Caco-2 (cell line): ENCODE results near the gene HOXA7. TPM values are rescaled to one million over a fixed set of nuclear protein-coding genes. Genes with fewer than 3 reads are reported as not detected.

Source experiments
- BruUV-seq: library from RNA; stranded (reverse); fragments of 400-500 nt; replicated peaks from 2 replicates; lab custom pipeline; 2021; lab: Mats Ljungman, UMichigan
- CTCF ChIA-PET: fragments of 300-600 bp; sonication (Branson Sonifier 250); formaldehyde crosslinking; loops from one replicate; lab custom pipeline; 2022; ENCODE audit warnings: antibody characterized with exemption; lab: Charles Lee
- POLR2A ChIA-PET: fragments of 300-600 bp; sonication (Branson Sonifier 250); formaldehyde crosslinking; loops from one replicate; lab custom pipeline; 2022; ENCODE audit warnings: antibody characterized with exemption; lab: Charles Lee
- DNase-seq, 2 experiments: peaks; one replicate each; pipeline versions ENCODE4 v3.0.0 to v3.0.0-alpha.2; 2020 to 2022
- H3K27me3 ChIP-seq: replicated peaks from 2 replicates; pipeline ENCODE4 v1.6.0; 2011; ENCODE audit warnings: low read length; ENCODE audit not compliant: control insufficient read depth, insufficient read depth
- H3K36me3 ChIP-seq: 2 replicates; pipeline ENCODE4 v1.5.1; 2011; ENCODE audit warnings: low read length; ENCODE audit not compliant: control insufficient read depth, insufficient read depth
- H3K4me1 ChIP-seq: fragments of 250-450 bp; sonication (Bioruptor Pico); 2 replicates; pipeline ENCODE4 v1.5.1; 2020; ENCODE audit warnings: mild to moderate bottlenecking
- H3K4me3 ChIP-seq: 2 replicates; pipeline ENCODE4 v1.5.1; 2011; ENCODE audit warnings: low read depth, mild to moderate bottlenecking, control low read depth, low read length
- H3K9me3 ChIP-seq: fragments of 250-450 bp; sonication (Bioruptor Pico); 2 replicates; pipeline ENCODE4 v1.5.1; 2020; ENCODE audit warnings: mild to moderate bottlenecking, moderate library complexity
- H3K27ac Mint-ChIP-seq: one replicate; pipeline ENCODE4 v1.8.0; 2022; ENCODE audit warnings: mixed read lengths; ENCODE audit not compliant: unreplicated experiment
- H3K27me3 Mint-ChIP-seq: one replicate; pipeline ENCODE4 v1.8.0; 2022; ENCODE audit warnings: mixed read lengths; ENCODE audit not compliant: insufficient read depth, unreplicated experiment
- H3K36me3 Mint-ChIP-seq: one replicate; pipeline ENCODE4 v1.8.0; 2022; ENCODE audit warnings: mild to moderate bottlenecking, mixed read lengths; ENCODE audit not compliant: insufficient read depth, unreplicated experiment
- H3K4me1 Mint-ChIP-seq: one replicate; pipeline ENCODE4 v1.8.0; 2022; ENCODE audit warnings: low read depth, mixed read lengths; ENCODE audit not compliant: unreplicated experiment
- H3K4me3 Mint-ChIP-seq: one replicate; pipeline ENCODE4 v1.8.0; 2022; ENCODE audit warnings: mild to moderate bottlenecking, moderate library complexity, mixed read lengths; ENCODE audit not compliant: unreplicated experiment
- H3K9me3 Mint-ChIP-seq: one replicate; pipeline ENCODE4 v1.8.0; 2022; ENCODE audit warnings: mixed read lengths; ENCODE audit not compliant: unreplicated experiment
- CTCF ChIP-seq, 2 experiments: fragments of 200-600 bp in 1 of 2; IDR thresholded peaks; 1 replicate in 1 of 2; 2 replicates in 1 of 2; pipeline versions ENCODE4 v1.5.1 to v1.8.0; 2011 to 2022; ENCODE audit warnings: antibody characterized with exemption in 1 of 2, control low read depth in 1 of 2, inconsistent platforms in 1 of 2, low read depth in 1 of 2, low read length in 1 of 2, mild to moderate bottlenecking in 1 of 2, moderate library complexity in 1 of 2; ENCODE audit not compliant: insufficient read depth in 1 of 2, severe bottlenecking in 1 of 2, unreplicated experiment in 1 of 2
- intact Hi-C: fragments of 100-400 bp; cut with micrococcal nuclease; formaldehyde crosslinking; loops from one replicate; pipeline ENCODE4 v1.10.0; 2022; ENCODE audit not compliant: unreplicated experiment
- total RNA-seq: library from RNA; stranded (reverse); gene quantifications from 2 replicates; pipeline ENCODE4 v1.2.3, GENCODE V29; 2022

HOXA7 gene
- total RNA-seq, 1 experiment from 2014 or later = 19.9 TPM

- ChIA-PET CTCF (interaction anchor here (0.6 to 1.2 kb wide), 2 partner anchors 27 to 33 kb away, joined by 3 read pairs; partner anchors contain the start of gene HOXA7), POLR2A (interaction anchor here (0.6 to 2.2 kb wide), 6 partner anchors 8 to 279 kb away, joined by 3 to 19 read pairs (median 6); no protein-coding TSS in a partner anchor)
- peaks cover 32% of the 10 kb centered on the region for H3K4me1 ChIP-seq
- TF ChIP-seq CTCF (IDR thresholded peaks at IDR 0.05; ENCODE audit: insufficient read depth in 1 of 2, low read depth in 1 of 2, low read length in 1 of 2, severe bottlenecking in 1 of 2, unreplicated experiment in 1 of 2) = peak in 1 of 2 experiments; percentile 41
- H3K36me3 Mint-ChIP-seq = peaks cover 2% of the 10 kb centered on the region
- no TSS peak for BruUV-seq
- H3K4me3 Mint-ChIP-seq = peak overlapping the region; percentile 76
- peaks cover 36% of the 10 kb centered on the region for H3K4me1 Mint-ChIP-seq
- H3K9me3 Mint-ChIP-seq = no peaks in the 10 kb centered on the region
- H3K4me3 ChIP-seq = peak overlapping the region; percentile 53
- intact Hi-C loops = loop anchor here (1.0 to 2.0 kb wide), 2 partner anchors 8 to 15 kb away; no protein-coding TSS in a partner anchor
- no peaks in the 10 kb centered on the region for H3K36me3 ChIP-seq
- peak in 1 of 2 experiments; percentile 77 for DNase-seq
- no peaks in the 10 kb centered on the region for H3K27me3 ChIP-seq
- no peaks in the 10 kb centered on the region for H3K27me3 Mint-ChIP-seq
- H3K9me3 ChIP-seq = no peaks in the 10 kb centered on the region
- peak overlapping the region; percentile 57 for H3K27ac Mint-ChIP-seq
These were observed 26.5 kb downstream of the HOXA7 start for GRCh38 chr7:27129729-27130539.

GRCh38 chr7:27128776-27129728, 27.4 kb downstream of the HOXA7 start:
- H3K4me1 ChIP-seq = peaks cover 37% of the 10 kb centered on the region
- CTCF ChIA-PET = interaction anchor here (0.6 kb wide), 1 partner anchor 32 kb away, joined by 3 read pairs; no protein-coding TSS in a partner anchor
- H3K36me3 Mint-ChIP-seq = peaks cover 11% of the 10 kb centered on the region
- H3K27me3 Mint-ChIP-seq = no peaks in the 10 kb centered on the region
- POLR2A ChIA-PET = no interaction called here
- no peak for TF ChIP-seq CTCF (IDR thresholded peaks at IDR 0.05; ENCODE audit: insufficient read depth in 1 of 2, low read depth in 1 of 2, low read length in 1 of 2, severe bottlenecking in 1 of 2, unreplicated experiment in 1 of 2)
- peak overlapping the region; percentile 53 for H3K4me3 ChIP-seq
- intact Hi-C loops = no loop called here
- DNase-seq = peak in 1 of 2 experiments; percentile 19
- H3K4me1 Mint-ChIP-seq = peaks cover 37% of the 10 kb centered on the region
- no peaks in the 10 kb centered on the region for H3K9me3 Mint-ChIP-seq
- H3K4me3 Mint-ChIP-seq = peak overlapping the region; percentile 76
- BruUV-seq = TSS peak; percentile 70
- no peaks in the 10 kb centered on the region for H3K9me3 ChIP-seq
- H3K27me3 ChIP-seq = no peaks in the 10 kb centered on the region
- no peak overlapping the region for H3K27ac Mint-ChIP-seq
- no peaks in the 10 kb centered on the region for H3K36me3 ChIP-seq

- intact Hi-C loops = no loop called here
- CTCF ChIA-PET = no interaction called here
- H3K4me3 ChIP-seq = no peak overlapping the region
- Mint-ChIP-seq H3K27me3 (no peaks in the 10 kb centered on the region), H3K9me3 (no peaks in the 10 kb centered on the region), H3K4me1 (peaks cover 32% of the 10 kb centered on the region), H3K36me3 (peaks cover 16% of the 10 kb centered on the region), H3K27ac (no peak overlapping the region), H3K4me3 (no peak overlapping the region)
- no peaks in the 10 kb centered on the region for H3K36me3 ChIP-seq
- no peaks in the 10 kb centered on the region for H3K9me3 ChIP-seq
- no TSS peak for BruUV-seq
- no peaks in the 10 kb centered on the region for H3K27me3 ChIP-seq
- POLR2A ChIA-PET = no interaction called here
- peak in 1 of 2 experiments; percentile 5 for DNase-seq
- peaks cover 38% of the 10 kb centered on the region for H3K4me1 ChIP-seq
- TF ChIP-seq CTCF (IDR thresholded peaks at IDR 0.05; ENCODE audit: insufficient read depth in 1 of 2, low read depth in 1 of 2, low read length in 1 of 2, severe bottlenecking in 1 of 2, unreplicated experiment in 1 of 2) = no peak
These were observed 28.4 kb downstream of the HOXA7 start for GRCh38 chr7:27128034-27128433.
